Measurements from ENCODE around the gene PDE3B. TPM values are rescaled to one million over a fixed set of nuclear protein-coding genes. Genes with fewer than 3 reads are reported as not detected.

PDE3B gene
- total RNA-seq, 3 donors from 2014 or later = 14.1 to 177 (median 17.3) TPM

GRCh38 chr11:14803846-14804245, 160.2 kb downstream of the PDE3B start:
- no peak overlapping the region for H3K4me3 ChIP-seq
- H3K9me3 ChIP-seq = no peaks in the 10 kb centered on the region
- H3K27ac ChIP-seq = no peak overlapping the region
- no peaks in the 10 kb centered on the region for H3K4me1 ChIP-seq
- TF ChIP-seq CTCF (IDR thresholded peaks at IDR 0.05) (no peak), POLR2A (IDR thresholded peaks at IDR 0.05) (no peak), POLR2AphosphoS5 (IDR thresholded peaks at IDR 0.05) (no peak)
- H3K27me3 ChIP-seq = no peaks in the 10 kb centered on the region
- no peak for DNase-seq (ENCODE audit: low spot score in 2 of 2)
- intact Hi-C loops (cut with DNase I; ENCODE audit: low total_unique reads) = no loop called here
- no peaks in the 10 kb centered on the region for H3K36me3 ChIP-seq

GRCh38 chr11:14809466-14809865, 165.9 kb downstream of the PDE3B start:
- no peak overlapping the region for H3K4me3 ChIP-seq
- no peaks in the 10 kb centered on the region for H3K9me3 ChIP-seq
- intact Hi-C loops (cut with DNase I; ENCODE audit: low total_unique reads) = no loop called here
- H3K36me3 ChIP-seq = no peaks in the 10 kb centered on the region
- H3K27me3 ChIP-seq = no peaks in the 10 kb centered on the region
- H3K4me1 ChIP-seq = no peaks in the 10 kb centered on the region
- DNase-seq (ENCODE audit: low spot score in 2 of 2) = no peak
- TF ChIP-seq CTCF (IDR thresholded peaks at IDR 0.05) = no peak
- TF ChIP-seq POLR2AphosphoS5 (IDR thresholded peaks at IDR 0.05) = no peak
- TF ChIP-seq POLR2A (IDR thresholded peaks at IDR 0.05) = no peak
- no peak overlapping the region for H3K27ac ChIP-seq

- no peaks in the 10 kb centered on the region for H3K36me3 ChIP-seq
- no peaks in the 10 kb centered on the region for H3K27me3 ChIP-seq
- no peak overlapping the region for H3K4me3 ChIP-seq
- intact Hi-C loops (cut with DNase I; ENCODE audit: low total_unique reads) = no loop called here
- no peak for DNase-seq (ENCODE audit: low spot score in 2 of 2)
- H3K27ac ChIP-seq = no peak overlapping the region
- no peak for TF ChIP-seq CTCF (IDR thresholded peaks at IDR 0.05)
- TF ChIP-seq POLR2AphosphoS5 (IDR thresholded peaks at IDR 0.05) = no peak
- no peak for TF ChIP-seq POLR2A (IDR thresholded peaks at IDR 0.05)
- no peaks in the 10 kb centered on the region for H3K9me3 ChIP-seq
- no peaks in the 10 kb centered on the region for H3K4me1 ChIP-seq
These were observed 169.2 kb downstream of the PDE3B start for GRCh38 chr11:14812757-14813156.

GRCh38 chr11:14813516-14813915, 169.9 kb downstream of the PDE3B start:
- no peak for TF ChIP-seq CTCF (IDR thresholded peaks at IDR 0.05)
- no peak for TF ChIP-seq POLR2A (IDR thresholded peaks at IDR 0.05)
- no peak for TF ChIP-seq POLR2AphosphoS5 (IDR thresholded peaks at IDR 0.05)
- DNase-seq (ENCODE audit: low spot score in 2 of 2) = no peak
- Histone ChIP-seq H3K27ac (no peak overlapping the region), H3K36me3 (no peaks in the 10 kb centered on the region), H3K4me3 (no peak overlapping the region), H3K9me3 (no peaks in the 10 kb centered on the region), H3K4me1 (no peaks in the 10 kb centered on the region), H3K27me3 (no peaks in the 10 kb centered on the region)
- intact Hi-C loops (cut with DNase I; ENCODE audit: low total_unique reads) = no loop called here

GRCh38 chr11:14818779-14819178, 175.2 kb downstream of the PDE3B start:
- TF ChIP-seq POLR2AphosphoS5 (IDR thresholded peaks at IDR 0.05) (no peak), POLR2A (IDR thresholded peaks at IDR 0.05) (no peak), CTCF (IDR thresholded peaks at IDR 0.05) (no peak)
- Histone ChIP-seq H3K4me3 (no peak overlapping the region), H3K4me1 (no peaks in the 10 kb centered on the region), H3K27ac (no peak overlapping the region), H3K27me3 (peaks cover 0 to 3% of the 10 kb centered on the region in 2 donors), H3K36me3 (no peaks in the 10 kb centered on the region), H3K9me3 (no peaks in the 10 kb centered on the region)
- DNase-seq (ENCODE audit: low spot score in 2 of 2) = no peak
- intact Hi-C loops (cut with DNase I; ENCODE audit: low total_unique reads) = no loop called here

Data from breast epithelium (tissue), 4 donors.